ENCODE results near the gene A1CF.

- no peak for TF ChIP-seq RAD21 (IDR thresholded peaks at IDR 0.05 in 1 of 2, conservative IDR thresholded peaks at IDR 0.05 in 1 of 2; ENCODE audit: low read depth in 2 of 2, low read length in 2 of 2)
- no peak for TF ChIP-seq BACH1 (IDR thresholded peaks at IDR 0.05; ENCODE audit: low read length)
- no peak for TF ChIP-seq CBX8 (IDR thresholded peaks at IDR 0.05; ENCODE audit: borderline replicate concordance, low read depth, low read length)
- no peak for TF ChIP-seq FOSL1 (IDR thresholded peaks at IDR 0.05; ENCODE audit: insufficient read depth, low read depth, low read length)
- no peak for TF ChIP-seq PHF8 (conservative IDR thresholded peaks at IDR 0.05; ENCODE audit: low read depth, low read length)
- TF ChIP-seq POLR2A (IDR thresholded peaks at IDR 0.05; ENCODE audit: control extremely low read depth in 1 of 2, low read depth in 2 of 2, low read length in 2 of 2) = no peak
- no peak for TF ChIP-seq CTCF (IDR thresholded peaks at IDR 0.05; ENCODE audit: control extremely low read depth in 1 of 3, insufficient read depth in 1 of 3, low read depth in 1 of 3, low read length in 3 of 3)
- no peak for TF ChIP-seq TEAD4 (IDR thresholded peaks at IDR 0.05; ENCODE audit: low read depth, low read length)
- no peak for TF ChIP-seq CHD2 (IDR thresholded peaks at IDR 0.05; ENCODE audit: low read length)
- no peak for TF ChIP-seq ATF2 (IDR thresholded peaks at IDR 0.05; ENCODE audit: low read length)
- no peak for TF ChIP-seq ASH2L (IDR thresholded peaks at IDR 0.05; ENCODE audit: low read length)
- TF ChIP-seq EP300 (IDR thresholded peaks at IDR 0.05; ENCODE audit: borderline replicate concordance in 1 of 2, low read depth in 2 of 2, low read length in 2 of 2) = no peak
- no peak for TF ChIP-seq BRCA1 (IDR thresholded peaks at IDR 0.05; ENCODE audit: low read depth, low read length)
Measured at GRCh38 chr10:50931948-50932431, 46.6 kb upstream of the A1CF start.
